Progenitor cell of endocrine pancreas (in vitro differentiated cells): ENCODE measurements around the gene CCR3. TPM values are rescaled to one million over a fixed set of nuclear protein-coding genes. Genes with fewer than 3 reads are reported as not detected.

Experiments used
- DNase-seq: peaks from one replicate; pipeline ENCODE4 v3.0.0; 2021; ENCODE audit warnings: low spot score; ENCODE audit not compliant: unreplicated experiment
- H3K27ac Mint-ChIP-seq: 2 replicates; pipeline ENCODE4 v1.8.0; 2021; ENCODE audit warnings: mild to moderate bottlenecking, moderate library complexity, mixed read lengths
- H3K27me3 Mint-ChIP-seq: 2 replicates; pipeline ENCODE4 v1.8.0; 2021; ENCODE audit warnings: mixed read lengths
- H3K36me3 Mint-ChIP-seq: 2 replicates; pipeline ENCODE4 v1.8.0; 2022; ENCODE audit warnings: mixed read lengths; ENCODE audit not compliant: insufficient read depth
- H3K4me1 Mint-ChIP-seq: 2 replicates; pipeline ENCODE4 v1.8.0; 2021; ENCODE audit warnings: low read depth, mixed read lengths
- H3K4me3 Mint-ChIP-seq: 2 replicates; pipeline ENCODE4 v1.8.0; 2021; ENCODE audit warnings: low read depth, mild to moderate bottlenecking, moderate library complexity, mixed read lengths
- H3K9me3 Mint-ChIP-seq: 2 replicates; pipeline ENCODE4 v1.8.0; 2021; ENCODE audit warnings: low read depth, mixed read lengths
- total RNA-seq: library from RNA; stranded (reverse); gene quantifications from 2 replicates; pipeline ENCODE4 v1.2.1, GENCODE V29; 2021
- TF ChIP-seq, protein P1 (sequence below): fragments of 200-600 bp; sonication (generic); IDR thresholded peaks from one replicate; pipeline ENCODE4 v1.5.0; 2021; ENCODE audit warnings: antibody characterized with exemption, mild to moderate bottlenecking; ENCODE audit not compliant: unreplicated experiment

Gene CCR3
- total RNA-seq, 1 donor from 2014 or later = not detected

DNA sequence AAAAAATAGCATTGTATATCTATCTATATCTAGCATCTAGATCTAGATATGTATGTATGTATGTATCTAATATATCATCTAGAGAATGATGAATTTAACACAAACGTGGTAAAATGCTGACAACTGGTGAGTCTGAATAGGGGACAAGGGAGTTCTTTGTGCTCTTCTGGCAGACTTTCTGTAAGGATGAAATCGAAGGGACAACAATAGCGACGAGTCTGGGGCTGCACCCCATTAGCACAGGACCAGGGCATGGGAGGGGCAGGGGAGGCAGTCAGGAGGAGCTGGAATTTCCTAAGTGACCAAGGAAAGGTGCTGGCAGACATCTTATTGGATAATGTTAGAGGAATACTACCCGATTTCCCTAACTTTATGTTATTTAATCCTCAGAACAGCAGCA, 42.0 kb upstream of the CCR3 start:
- TF ChIP-seq, protein P1, sequence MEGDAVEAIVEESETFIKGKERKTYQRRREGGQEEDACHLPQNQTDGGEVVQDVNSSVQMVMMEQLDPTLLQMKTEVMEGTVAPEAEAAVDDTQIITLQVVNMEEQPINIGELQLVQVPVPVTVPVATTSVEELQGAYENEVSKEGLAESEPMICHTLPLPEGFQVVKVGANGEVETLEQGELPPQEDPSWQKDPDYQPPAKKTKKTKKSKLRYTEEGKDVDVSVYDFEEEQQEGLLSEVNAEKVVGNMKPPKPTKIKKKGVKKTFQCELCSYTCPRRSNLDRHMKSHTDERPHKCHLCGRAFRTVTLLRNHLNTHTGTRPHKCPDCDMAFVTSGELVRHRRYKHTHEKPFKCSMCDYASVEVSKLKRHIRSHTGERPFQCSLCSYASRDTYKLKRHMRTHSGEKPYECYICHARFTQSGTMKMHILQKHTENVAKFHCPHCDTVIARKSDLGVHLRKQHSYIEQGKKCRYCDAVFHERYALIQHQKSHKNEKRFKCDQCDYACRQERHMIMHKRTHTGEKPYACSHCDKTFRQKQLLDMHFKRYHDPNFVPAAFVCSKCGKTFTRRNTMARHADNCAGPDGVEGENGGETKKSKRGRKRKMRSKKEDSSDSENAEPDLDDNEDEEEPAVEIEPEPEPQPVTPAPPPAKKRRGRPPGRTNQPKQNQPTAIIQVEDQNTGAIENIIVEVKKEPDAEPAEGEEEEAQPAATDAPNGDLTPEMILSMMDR = no peak

DNA sequence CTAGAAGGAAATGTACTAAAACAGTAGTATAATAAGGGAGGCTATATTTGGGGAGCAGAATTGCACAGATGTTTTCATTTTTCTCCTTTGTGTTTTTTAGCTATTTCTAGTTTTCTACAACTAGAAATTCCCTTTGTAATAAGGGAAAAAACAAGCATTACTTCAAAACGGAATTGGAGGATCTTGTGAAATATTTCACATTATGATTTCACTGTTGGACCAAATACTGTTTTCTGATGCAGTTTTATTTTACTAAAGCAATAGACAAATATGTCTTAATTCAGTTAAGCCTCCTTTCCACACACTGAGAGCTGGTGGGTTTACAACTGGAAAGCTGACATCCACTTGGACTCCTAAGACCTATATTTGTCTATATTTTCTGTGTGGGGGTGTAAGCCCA, 41.5 kb upstream of the CCR3 start:
- TF ChIP-seq, protein P1 = no peak
- no peak overlapping the region for H3K4me3 Mint-ChIP-seq
- no peaks in the 10 kb centered on the region for H3K27me3 Mint-ChIP-seq
- H3K4me1 Mint-ChIP-seq = no peaks in the 10 kb centered on the region
- H3K36me3 Mint-ChIP-seq = no peaks in the 10 kb centered on the region
- peaks cover 3% of the 10 kb centered on the region for H3K9me3 Mint-ChIP-seq
- no peak overlapping the region for H3K27ac Mint-ChIP-seq
- no peak for DNase-seq

More for the DNA sequence above, 42.0 kb upstream of the CCR3 start:
- Mint-ChIP-seq H3K36me3 (no peaks in the 10 kb centered on the region), H3K27ac (no peak overlapping the region), H3K4me3 (no peak overlapping the region), H3K27me3 (no peaks in the 10 kb centered on the region), H3K9me3 (peaks cover 5% of the 10 kb centered on the region), H3K4me1 (no peaks in the 10 kb centered on the region)
- DNase-seq = no peak

GRCh38 chr3:46202535-46202934, 39.7 kb upstream of the CCR3 start:
- TF ChIP-seq, protein P1 = no peak
- H3K4me3 Mint-ChIP-seq = no peak overlapping the region
- H3K4me1 Mint-ChIP-seq = no peaks in the 10 kb centered on the region
- H3K36me3 Mint-ChIP-seq = no peaks in the 10 kb centered on the region
- DNase-seq = no peak
- H3K27ac Mint-ChIP-seq = no peak overlapping the region
- H3K27me3 Mint-ChIP-seq = no peaks in the 10 kb centered on the region
- H3K9me3 Mint-ChIP-seq = peaks cover 3% of the 10 kb centered on the region

DNA sequence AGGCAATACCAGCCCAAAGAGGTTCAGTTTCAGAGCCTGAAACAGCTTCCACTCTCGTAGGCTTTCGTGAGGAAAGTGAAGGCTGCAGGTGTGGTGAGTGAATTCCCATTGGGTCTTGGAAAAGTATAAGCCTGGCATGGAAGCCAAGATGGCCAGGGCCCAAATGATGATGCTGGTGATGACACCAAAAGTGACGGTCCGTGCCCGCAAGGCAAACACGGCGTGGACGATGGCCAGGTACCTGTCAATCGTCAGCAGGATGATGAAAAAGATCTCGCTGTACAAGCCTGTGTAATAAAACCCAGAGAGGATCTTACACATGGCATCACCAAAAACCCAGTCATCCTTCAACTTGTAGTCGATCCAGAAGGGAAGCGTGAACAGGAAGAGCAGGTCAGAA, 38.6 kb upstream of the CCR3 start:
- no peaks in the 10 kb centered on the region for H3K9me3 Mint-ChIP-seq
- no peak for DNase-seq
- TF ChIP-seq, protein P1 = no peak
- H3K4me3 Mint-ChIP-seq = no peak overlapping the region
- H3K4me1 Mint-ChIP-seq = peaks cover 4% of the 10 kb centered on the region
- no peaks in the 10 kb centered on the region for H3K27me3 Mint-ChIP-seq
- no peak overlapping the region for H3K27ac Mint-ChIP-seq
- H3K36me3 Mint-ChIP-seq = no peaks in the 10 kb centered on the region

GRCh38 chr3:46205286-46205960, 36.8 kb upstream of the CCR3 start:
- TF ChIP-seq, protein P1 = no peak
- Mint-ChIP-seq H3K27ac (no peak overlapping the region), H3K4me3 (no peak overlapping the region), H3K27me3 (no peaks in the 10 kb centered on the region), H3K36me3 (no peaks in the 10 kb centered on the region), H3K4me1 (peaks cover 4% of the 10 kb centered on the region), H3K9me3 (no peaks in the 10 kb centered on the region)
- no peak for DNase-seq
